Measurements from ENCODE around the gene C6orf62.

DNA sequence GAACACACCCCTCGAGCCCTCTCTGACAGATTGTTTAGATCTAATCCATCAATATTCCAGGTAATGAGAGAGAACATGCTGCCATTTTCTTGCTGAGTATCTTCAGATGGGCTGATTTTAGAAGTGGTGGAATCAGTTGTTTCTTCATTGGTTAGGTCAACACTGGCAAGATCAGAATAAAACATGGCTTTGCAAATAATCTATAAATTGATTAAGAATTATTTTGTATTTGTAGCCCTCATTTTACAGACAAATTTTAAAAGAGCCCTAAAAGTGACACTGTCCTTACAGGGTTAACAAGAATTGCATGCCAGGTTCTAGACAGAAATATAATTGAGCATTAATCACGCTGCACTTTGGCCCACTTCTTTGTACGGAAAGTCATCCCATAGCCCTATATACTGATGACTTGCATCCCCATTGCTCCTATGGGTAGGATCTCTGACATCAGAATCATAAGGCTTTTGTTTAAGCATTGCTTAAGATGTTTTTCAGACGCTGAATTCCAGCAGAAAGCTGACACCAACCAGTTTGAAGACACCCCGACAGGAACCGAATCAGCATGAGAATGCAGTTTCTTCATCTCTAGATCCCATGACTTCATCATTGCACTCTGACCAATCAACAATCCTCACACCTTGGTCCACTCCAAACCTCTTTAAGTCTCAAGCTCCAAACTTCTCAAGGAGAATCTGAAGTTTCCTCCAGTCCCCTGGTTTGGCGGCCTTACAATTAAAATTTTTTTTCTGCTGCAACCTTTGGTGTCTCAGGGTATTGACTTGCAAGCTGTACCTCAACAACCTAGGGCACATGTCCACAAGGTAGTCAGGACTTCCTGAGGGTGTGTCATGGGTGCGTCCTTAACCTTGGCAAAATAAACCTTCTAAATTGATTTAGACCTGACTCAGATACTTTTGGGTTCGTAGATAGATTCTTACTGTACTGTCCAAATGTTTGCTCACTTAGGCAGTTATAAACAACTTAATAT, 60.1 kb downstream of the C6orf62 start:
- TF ChIP-seq, protein P1, sequence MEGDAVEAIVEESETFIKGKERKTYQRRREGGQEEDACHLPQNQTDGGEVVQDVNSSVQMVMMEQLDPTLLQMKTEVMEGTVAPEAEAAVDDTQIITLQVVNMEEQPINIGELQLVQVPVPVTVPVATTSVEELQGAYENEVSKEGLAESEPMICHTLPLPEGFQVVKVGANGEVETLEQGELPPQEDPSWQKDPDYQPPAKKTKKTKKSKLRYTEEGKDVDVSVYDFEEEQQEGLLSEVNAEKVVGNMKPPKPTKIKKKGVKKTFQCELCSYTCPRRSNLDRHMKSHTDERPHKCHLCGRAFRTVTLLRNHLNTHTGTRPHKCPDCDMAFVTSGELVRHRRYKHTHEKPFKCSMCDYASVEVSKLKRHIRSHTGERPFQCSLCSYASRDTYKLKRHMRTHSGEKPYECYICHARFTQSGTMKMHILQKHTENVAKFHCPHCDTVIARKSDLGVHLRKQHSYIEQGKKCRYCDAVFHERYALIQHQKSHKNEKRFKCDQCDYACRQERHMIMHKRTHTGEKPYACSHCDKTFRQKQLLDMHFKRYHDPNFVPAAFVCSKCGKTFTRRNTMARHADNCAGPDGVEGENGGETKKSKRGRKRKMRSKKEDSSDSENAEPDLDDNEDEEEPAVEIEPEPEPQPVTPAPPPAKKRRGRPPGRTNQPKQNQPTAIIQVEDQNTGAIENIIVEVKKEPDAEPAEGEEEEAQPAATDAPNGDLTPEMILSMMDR (conservative IDR thresholded peaks at IDR 0.05), result no peak
- no peak for TF ChIP-seq ZFX (IDR thresholded peaks at IDR 0.05)

Data from C4-2B (cell line).